HG03521 (cell line): ENCODE results near the gene CMIP.

ENCODE experiments used
- ATAC-seq: cut with Tn5 transposase; IDR thresholded peaks from one replicate; pipeline ENCODE4 v1.9.1; 2021; ENCODE audit warnings: mild to moderate bottlenecking, moderate library complexity; ENCODE audit not compliant: unreplicated experiment

CMIP gene

DNA sequence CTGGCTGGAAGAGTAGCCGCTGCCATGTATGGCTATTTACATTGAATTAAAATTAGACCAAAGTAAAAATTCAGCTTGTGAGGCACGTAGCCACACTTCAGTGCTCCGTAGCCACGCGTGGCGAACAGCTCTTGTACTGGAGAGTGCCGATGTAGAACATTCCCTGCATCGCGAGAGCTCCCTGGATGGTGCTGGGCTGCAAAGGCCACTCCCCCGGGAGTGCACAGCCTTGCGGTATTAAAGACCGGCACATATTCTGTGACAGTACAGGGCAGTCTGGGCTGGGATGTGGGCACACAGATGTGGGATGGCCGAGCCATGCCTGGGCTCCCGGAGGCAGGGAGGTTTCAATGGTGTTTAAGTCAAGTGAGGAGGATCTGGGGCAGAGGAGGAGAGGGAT, 102.2 kb downstream of the CMIP start:
- no peak for ATAC-seq

DNA sequence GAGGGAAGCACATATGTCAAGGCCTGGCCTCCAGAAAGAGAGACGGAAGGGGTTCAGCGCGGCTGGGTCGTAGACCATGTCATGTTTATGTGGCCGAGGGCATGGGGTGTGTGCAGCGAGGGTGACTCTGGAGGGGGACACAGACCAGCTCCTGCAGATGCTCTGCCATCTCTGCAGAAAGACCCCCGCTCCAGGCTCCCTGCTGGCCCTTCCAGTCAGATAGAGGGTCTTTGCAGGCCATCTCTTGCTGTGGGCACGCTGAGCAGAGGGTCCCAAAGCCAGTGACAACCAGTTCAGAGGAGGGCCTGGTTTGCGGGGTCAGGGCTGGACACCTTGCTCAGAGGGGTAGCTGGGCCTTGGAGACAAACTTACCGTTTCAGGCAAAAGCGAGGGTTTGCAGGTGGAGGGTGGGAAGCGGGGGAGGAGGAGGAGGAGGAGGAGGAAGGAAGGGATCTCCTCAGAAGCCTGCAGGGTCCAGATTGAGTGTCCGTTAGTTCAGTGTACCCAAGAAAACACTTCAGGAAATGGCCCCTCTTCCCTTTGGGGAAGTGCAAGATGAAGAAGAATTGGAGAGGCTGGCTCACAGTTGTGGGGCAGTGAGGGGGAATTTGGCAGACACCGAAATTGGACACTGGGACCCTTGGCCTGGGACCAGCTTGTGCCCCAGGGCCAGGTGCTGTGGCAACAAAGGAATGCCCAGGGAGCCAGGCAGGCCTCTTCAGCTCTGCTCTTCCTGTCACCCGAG, 102.8 kb downstream of the CMIP start:
- no peak for ATAC-seq

DNA sequence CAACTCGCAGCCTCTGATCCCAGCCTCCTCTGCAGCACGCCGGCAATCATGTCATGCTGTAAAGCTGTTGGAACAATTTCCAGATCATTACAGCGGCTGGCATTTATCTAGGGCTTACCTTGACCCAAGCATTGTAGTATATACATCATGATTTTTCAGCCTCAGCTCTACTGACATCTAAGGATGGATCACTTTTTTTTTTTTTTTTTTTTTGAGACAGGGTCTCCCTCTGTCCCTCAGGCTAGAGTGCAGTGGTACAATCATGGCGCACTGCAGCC, 103.3 kb downstream of the CMIP start:
- ATAC-seq = no peak

DNA sequence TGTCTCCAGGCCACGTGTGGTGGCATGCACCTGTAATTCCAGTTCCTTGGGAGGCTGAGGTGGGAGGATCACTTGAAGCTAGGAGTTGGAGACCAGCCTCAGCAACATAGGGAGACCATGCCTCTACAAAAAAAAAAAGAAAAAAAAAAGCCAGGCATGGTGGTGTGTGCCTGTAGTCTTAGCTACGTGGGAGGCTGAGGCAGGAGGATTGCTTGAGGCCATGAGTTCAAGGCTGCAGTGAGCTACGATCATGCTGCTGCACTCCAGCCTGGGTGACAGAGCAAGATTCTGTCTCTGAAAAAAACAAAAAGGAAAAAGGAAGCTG, 103.9 kb downstream of the CMIP start:
- ATAC-seq = no peak

DNA sequence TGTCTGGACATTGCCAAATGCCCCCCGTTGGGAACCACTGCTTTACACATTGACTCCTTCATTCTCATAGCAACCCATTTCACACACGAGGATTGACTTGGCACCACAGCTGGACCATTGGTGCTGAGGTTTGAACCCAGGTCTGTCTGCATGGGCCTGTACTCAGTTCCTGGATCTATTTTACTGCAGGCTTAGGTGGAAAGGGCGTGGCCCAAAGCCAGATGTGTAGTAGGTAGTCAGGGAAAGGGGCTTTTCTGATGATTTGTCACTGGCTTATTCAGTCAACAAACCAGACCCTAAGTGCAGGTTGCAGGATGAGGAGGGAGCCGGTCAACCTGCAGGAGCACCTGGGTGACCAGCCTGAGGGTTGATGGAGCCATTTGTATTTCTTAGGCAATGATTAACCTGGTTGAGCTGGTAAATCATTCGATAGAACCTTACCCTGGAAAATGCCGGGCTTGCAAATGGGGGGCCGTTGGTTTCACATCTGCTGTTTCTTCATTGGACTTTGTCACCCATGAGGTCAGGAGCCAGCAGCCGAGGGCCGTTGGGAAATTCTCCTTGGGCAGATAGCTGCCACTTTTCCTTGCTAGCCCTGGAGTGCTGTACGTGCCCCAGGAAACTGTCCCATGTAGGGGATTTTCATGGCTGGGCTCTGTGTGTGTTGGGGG, 104.4 kb downstream of the CMIP start:
- no peak for ATAC-seq

DNA sequence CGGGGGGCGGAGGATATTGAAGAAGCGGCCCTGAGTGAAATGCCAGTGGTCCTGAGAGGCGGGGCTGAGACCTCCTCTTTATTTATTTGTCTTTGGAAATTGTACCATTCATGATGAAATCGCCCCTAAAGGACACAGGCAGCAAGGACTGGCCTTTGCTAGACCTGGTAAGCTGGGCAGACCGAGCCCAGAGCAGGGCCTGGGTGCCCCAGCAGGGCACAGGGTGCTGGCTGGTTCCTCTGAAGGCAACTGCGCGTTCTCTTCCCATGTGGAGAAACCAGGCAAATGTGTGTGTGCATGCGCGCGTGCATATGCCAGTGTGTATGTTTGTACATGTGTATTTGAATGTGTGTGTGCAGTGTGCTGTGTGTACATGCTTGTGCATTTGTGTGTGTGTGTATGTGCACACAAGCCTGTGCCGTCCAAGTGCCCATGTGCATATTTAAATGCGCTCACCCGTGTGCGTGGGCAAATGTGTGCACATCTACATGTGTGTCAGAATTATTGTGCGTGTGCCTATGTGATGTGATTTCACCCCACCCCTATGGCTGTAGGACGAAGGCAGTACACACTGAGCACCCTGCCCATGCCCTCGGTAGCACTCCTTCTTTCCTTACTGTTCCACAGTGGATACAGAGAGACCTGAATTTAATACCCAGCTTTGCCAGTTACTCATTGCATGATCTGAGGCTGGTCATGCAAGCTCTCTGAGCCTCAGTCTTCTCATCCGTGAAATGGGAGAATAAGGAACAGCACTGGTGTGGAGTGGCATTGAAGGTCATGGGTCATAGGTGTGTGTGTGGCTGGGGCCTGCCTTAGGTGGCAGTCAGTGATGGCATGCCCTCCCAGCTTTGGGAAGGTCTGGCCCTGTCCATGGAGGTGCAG, 105.2 kb downstream of the CMIP start:
- ATAC-seq = no peak

DNA sequence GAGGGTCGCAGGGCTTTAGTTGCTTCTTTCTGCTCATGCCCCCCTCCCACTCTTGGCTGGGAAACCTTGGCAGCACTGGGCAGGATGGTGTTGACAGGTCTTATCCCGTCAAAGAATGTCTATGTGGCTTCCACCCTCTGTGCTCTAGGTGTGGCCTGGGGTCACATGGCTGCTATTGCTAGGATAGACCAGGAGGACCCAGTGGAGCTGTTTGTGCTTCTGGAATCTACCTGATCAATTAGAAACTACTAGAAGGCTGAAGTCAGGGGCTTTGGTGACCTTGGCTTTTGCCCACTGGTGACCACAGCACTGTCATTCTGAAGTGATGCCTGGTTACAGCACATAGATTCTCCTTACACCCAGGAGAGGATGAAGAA, 105.8 kb downstream of the CMIP start:
- no peak for ATAC-seq

DNA sequence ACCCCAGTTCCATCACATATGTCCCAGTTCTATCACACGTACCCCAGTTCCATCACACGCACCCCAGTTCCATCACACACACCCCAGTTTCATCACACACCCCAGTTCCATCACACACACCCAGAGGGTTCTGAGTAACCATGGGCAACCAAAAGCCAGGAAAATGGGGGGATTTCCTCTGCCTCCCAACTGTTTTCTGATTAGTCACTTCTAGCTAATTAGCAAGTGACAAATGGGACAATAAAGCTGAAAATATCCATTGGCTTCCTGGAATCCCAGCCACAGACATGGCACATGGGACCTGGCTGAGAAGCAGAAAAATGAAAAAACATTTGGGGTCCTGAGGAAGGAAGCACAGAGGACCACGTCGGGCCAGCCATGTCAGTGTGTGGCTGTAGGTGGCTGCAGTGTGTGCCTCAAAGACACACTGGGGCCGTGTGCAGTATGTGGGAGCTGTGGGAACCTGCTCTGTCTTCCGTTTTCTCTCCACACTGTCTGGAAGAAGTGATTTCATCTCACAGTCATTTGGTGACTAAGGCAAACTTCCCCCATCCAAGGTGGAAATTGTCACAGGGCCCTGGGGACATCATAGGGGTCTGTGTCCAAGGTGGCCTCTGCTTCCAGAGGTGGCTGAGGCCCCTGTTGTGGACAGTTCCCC, 106.7 kb downstream of the CMIP start:
- no peak for ATAC-seq

DNA sequence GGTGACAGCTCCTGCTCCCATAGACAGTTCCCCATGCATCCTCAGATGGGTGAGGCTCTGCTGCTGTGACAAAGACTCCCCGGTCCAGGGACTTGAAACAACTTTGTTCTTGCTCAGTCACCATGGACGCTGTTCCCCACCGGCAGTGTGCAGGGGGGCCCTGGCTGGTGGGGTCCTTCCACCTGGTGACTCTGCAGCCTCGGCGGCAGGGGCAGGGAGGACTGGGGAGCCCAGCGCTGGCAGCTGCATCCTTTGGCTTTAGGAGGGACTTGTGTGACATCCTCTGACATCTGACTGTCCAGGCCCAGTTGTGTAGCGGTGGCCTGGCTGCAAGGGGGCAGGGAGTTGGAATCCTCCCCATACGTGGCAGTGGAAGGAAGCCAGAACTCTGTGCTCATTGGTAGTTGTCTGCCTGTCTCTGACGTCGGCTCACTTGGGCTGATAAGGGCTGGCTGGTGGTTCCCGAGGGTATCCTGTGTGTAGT, 107.3 kb downstream of the CMIP start:
- ATAC-seq = no peak

DNA sequence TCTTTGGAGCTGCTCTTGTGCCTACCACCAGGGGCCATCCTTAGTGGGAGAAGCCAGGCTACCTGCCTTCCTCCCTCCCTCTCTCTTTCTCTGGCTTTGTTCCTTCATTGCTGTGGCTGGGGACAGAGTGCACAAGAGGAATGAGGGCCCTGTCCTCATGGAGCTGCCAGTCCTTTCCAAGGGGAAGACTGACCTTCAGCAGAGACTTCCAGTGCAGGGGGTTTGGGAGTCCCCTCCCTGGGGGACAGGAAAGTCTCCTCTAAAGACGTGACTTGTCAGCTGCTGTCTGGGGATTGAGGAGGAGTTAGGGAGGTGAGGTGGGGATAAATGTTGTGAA, 108.1 kb downstream of the CMIP start:
- no peak for ATAC-seq

DNA sequence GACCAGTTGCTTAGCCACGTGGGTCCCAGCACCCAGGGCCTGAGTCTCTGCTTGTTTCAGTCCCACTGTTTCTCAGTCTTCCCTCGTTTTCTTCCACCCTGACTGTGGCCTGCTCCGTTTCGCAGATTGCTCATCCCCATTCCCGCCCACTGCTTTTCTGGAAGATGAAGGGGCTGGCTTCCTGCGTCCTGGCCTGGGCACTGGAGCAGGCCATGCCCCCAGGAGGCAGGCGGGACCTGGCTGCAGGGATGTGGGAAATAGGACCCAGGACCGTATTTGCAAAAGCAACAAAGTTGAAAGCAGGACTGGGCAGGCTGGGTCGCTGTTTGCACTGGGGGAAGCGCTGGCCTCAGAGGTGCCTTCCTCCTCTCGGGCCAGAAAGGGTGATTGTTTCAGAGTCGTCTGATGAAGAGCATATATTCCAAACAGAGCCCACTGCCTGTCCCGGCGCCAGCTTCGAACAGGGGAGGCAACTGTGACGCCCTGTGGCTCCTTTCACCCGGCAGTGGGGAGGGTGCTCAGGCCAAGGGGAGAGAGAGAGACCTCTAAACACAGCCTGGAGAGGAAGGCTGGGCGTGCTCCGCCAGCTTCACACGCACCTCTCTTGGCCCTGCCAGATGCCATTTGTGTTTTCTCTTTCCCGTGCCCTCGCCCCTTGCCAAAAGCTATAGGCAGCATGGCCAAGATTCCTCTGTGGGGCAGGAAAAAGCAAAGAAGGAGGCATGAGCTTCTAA, 108.6 kb downstream of the CMIP start:
- ATAC-seq = no peak

DNA sequence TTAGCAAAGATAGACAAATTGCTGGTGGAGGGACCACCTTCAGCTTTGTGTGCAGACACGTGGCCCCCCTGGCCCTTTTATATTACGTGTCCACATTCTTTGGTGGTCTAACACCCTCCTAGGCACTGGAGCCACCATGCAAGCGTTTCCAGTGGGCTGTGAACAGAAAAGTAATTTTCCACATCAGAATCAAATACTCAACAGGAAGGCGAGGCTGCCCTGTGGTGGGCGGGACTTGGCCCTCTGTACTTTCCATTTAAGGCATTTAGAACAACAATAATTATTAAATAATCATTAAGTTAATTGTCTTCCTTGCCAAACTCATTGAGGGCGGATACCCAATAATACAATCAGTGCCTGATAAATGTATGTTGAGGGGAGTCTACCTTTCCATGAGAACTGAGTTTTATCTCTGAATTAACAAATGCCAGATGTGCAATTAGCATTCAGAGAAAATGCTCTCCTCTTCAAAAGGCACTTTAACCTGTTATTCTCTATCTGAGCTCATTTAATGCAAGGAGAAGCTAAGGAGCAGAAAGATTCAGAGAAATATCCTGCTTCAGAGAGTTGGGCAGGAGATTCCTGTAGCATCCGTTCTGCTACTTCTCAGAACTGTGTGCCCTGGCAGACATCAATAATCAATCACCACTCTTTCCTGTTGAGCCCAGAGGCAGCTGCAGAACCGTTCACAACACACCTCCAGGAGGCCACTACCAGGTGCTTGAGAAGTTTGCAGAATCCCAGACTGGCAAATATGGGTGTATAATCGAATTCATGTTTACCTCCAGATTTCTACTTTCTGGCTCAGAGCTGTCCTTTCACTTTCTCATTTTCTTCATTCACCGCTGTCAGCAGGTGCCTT, 109.4 kb downstream of the CMIP start:
- no peak for ATAC-seq

DNA sequence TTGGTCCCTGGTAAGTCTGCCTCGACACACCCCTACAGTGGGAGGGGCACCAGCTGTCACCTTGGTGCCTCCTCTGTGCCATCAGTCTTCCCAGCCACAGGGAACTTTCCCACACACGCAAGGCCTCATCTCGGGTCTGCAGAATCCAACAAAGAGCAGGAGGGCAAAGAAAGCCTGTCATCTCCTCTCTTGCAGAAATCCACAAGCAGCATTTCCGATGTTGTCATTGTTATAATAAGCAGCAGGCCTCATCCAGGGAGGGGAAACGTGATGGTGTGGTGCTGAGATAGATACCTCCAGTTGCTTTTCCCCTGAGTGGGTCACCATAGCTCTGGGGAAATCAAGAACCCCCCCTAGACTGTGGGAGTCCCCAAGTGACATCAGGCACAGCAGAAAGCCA, 110.4 kb downstream of the CMIP start:
- ATAC-seq = no peak

DNA sequence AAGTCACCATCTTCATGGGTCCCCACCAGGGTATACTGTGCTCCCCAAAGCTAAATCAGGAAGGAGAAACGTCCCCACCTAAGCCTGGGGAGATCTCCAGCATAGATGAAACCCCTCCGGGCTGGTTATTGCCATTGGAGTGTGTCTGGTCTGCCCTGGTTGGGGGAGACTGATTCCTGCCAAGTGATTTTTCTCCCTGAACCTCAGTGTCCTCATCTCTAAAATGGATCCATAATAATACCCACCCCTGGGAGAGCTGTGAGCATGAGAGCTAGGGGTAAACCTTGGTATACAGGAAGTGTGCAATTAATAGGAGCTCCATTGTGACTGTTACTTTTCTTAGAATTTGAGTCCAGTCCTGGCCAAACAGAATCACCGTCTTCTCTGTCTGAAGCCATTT, 111.1 kb downstream of the CMIP start:
- no peak for ATAC-seq

DNA sequence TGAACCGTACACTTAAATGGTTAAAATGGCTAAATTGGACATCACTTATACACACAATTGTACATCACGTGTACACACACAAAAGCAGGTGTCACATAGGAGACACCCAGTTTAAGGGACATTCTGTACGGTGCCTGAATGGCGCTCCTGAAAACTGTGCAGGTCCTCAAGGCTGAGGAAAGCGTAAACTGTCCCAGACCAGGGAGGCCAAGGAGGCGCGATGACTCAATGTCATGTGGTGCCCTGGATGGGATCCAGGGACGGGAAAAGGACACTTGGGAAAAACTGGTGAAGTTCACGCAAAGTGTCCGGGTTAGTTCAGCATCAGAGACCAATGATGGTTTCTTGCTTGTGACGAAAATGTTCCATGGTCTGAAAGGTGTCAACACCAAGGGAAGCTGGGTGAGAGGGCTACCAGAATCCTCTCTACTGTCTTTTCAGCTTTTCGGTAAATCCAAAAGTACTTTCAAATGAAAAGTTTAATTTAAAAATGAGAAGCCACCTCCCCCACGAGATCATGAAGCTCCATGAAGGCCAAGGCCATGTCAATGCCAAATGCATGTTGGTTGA, 112.2 kb downstream of the CMIP start:
- no peak for ATAC-seq

DNA sequence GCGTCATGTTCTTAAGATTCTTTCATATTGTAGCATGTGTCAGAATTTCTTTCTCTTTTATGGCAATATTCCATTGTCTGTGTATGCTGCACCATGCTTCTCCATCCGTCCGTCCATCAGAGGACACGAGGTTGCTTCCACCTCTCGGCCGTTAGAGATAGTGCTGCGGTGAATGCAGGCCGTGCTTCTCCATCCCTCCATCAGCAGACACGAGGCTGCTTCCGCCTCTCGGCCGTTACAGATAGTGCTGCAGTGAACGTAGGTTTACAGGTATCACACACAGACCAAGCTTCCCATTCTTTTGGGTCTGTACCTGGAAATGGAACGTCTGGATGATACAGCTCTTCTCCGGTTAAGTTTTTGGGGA, 113.5 kb downstream of the CMIP start:
- ATAC-seq = no peak

DNA sequence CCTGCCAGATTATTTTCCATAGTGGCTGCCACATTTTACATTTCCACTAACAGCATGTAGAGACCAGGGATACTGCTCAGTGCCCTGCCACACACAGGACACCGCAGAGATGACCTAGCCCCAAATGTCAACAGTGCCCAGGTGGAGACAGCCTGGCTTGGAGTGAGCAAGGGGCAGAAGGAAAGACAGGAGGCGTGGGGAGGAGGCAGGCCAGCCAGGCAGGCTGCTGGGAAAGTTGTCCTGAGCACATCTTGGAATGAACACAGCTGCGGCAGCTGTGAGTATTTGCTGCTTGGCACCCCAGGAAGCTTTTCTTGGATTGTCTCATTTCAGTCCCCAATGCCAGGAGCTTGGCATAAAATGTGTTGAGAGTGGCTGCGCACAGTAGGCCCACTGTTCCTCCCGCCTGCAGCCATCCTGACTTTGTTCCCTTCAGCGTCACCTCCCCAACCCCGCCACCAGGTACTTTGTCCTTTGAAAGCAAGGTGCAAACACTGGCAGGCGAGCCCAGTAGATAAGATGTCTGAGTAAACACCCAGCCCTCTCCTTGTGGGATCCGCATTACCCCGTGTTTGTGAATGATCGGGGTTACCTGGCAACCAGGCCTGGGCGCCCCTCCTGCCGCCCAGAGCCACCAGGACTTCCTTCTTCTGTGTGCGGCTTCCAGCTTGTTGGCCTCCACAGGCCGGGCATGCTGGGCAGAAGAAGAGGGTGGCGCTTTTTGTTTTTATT, 114.0 kb downstream of the CMIP start:
- no peak for ATAC-seq

DNA sequence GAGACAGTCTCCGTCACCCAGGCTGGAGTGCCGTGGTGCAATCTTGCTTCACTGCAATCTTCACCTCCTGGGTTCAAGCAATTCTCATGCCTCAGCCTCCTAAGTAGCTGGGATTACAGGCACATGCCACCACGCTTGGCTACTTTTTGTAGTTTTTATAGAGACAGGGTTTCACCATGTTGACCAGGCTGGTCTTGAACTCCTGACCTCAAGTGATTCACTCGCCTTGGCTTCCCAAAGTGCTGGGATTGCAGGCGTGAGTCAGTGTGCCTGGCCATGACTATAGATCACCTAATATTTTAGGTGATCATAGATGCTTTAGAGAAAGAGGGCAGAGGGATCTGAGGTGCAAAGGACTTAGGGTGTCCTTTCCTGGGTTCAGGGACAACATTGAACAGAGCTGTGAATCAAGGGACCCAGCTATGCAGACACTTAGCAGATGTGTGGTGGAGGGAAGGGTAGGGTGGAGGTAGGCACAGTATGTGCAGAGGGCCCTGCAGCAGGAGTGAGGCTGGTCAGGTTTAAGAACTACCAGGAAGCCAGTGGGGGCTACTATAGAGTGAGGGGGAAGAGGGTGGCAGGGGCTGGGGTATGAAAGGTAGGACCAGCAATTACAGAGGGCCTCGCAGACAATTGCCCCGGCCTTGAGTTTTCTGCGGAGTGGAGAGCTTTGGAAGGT, 116.5 kb downstream of the CMIP start:
- no peak for ATAC-seq
